K562 (cell line): ENCODE data around the gene SLC6A4.

Experiments used
- EZH2 ChIP-seq: IDR thresholded peaks from 2 replicates; pipeline ENCODE4 v1.6.1; 2012; ENCODE audit warnings: low read depth, mild to moderate bottlenecking, inconsistent platforms, low read length, borderline replicate concordance
- FOXJ2 ChIP-seq: fragments of 200-800 bp; sonication (Bioruptor generic); IDR thresholded peaks from 2 replicates; pipeline ENCODE4 v1.6.1; 2016; ENCODE audit warnings: missing genetic modification characterization, missing compliant biosample characterization
- POLR2A ChIP-seq: fragments of 450-650 bp; conservative IDR thresholded peaks from 2 replicates; pipeline ENCODE4 v1.6.1; 2016
- RFX5 ChIP-seq: IDR thresholded peaks from 2 replicates; pipeline ENCODE4 v1.6.1; 2011; ENCODE audit warnings: low read depth, mild to moderate bottlenecking, improper control_type of control experiment, low read length
- TBL1XR1 ChIP-seq, 2 experiments: IDR thresholded peaks; 2 replicates each; pipeline ENCODE4 v1.6.1; 2012; ENCODE audit warnings: improper control_type of control experiment in 2 of 2, low read length in 2 of 2, mild to moderate bottlenecking in 1 of 2
- TOE1 ChIP-seq, 2 experiments: fragments of 450-650 bp in 1 of 2; sonication (generic) in 1 of 2; formaldehyde crosslinking in 1 of 2; IDR thresholded peaks; 2 replicates each; pipeline versions ENCODE4 v1.7.1 to v1.8.0; 2016 to 2022; ENCODE audit warnings: borderline replicate concordance in 2 of 2, mild to moderate bottlenecking in 2 of 2, antibody characterized with exemption in 1 of 2, inconsistent platforms in 1 of 2, low read depth in 1 of 2, missing genetic modification reagents in 1 of 2, moderate library complexity in 1 of 2
- ZNF224 ChIP-seq: sonication (generic); formaldehyde crosslinking; IDR thresholded peaks from 2 replicates; pipeline ENCODE4 v1.8.0; 2022; ENCODE audit warnings: mild to moderate bottlenecking, missing genetic modification reagents
- TF ChIP-seq, protein P1 (sequence below): fragments of 450-650 bp; IDR thresholded peaks from 2 replicates; pipeline ENCODE4 v1.6.1; 2016; ENCODE audit warnings: antibody characterized with exemption
- TF ChIP-seq, protein P2 (sequence below), 2 experiments: fragments of 450-650 bp; IDR thresholded peaks; 2 replicates each; pipeline ENCODE4 v1.6.1; 2016
- TF ChIP-seq, protein P3 (sequence below): fragments of 200-400 bp; formaldehyde crosslinking; IDR thresholded peaks from 2 replicates; pipeline ENCODE4 v1.6.1; 2017; ENCODE audit warnings: mild to moderate bottlenecking, low read depth, low read length, moderate library complexity

DNA sequence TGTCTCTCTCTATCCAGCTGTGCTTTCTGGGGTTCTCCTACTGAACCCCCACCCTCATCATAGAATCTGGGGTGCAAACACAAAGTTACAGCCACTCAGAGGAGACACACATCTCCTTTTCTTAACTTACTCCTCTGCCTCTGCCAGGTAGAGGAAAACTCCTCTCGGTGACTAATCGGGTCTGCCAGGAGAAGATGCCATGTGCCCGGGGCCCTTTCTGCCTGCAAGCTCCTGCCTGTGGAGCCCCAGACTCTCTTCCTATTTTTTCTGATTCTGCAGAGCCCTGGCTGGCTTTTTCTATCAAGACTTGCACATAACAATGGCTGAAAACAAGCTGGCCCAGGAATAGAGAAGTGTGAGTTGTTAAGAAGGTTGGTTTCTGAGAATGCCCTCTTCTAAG, 10.4 kb downstream of the SLC6A4 start:
- TF ChIP-seq TBL1XR1 (IDR thresholded peaks at IDR 0.05; ENCODE audit: low read length in 2 of 2) (no peak), EZH2 (no peak), TOE1 (IDR thresholded peaks at IDR 0.05; ENCODE audit: borderline replicate concordance) (no peak), TOE1 (CRISPR knock-in tag; IDR thresholded peaks at IDR 0.05; ENCODE audit: borderline replicate concordance, low read depth) (no peak), ZNF224 (CRISPR knock-in tag) (no peak), POLR2A (no peak), RFX5 (no peak), FOXJ2 (tag) (no peak)
- TF ChIP-seq, protein P1, sequence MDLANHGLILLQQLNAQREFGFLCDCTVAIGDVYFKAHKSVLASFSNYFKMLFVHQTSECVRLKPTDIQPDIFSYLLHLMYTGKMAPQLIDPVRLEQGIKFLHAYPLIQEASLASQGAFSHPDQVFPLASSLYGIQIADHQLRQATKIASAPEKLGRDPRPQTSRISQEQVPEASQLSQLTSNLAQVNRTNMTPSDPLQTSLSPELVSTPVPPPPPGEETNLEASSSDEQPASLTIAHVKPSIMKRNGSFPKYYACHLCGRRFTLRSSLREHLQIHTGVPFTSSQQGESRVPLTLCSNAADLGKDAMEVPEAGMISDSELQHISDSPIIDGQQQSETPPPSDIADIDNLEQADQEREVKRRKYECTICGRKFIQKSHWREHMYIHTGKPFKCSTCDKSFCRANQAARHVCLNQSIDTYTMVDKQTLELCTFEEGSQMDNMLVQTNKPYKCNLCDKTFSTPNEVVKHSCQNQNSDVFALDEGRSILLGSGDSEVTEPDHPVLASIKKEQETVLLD: no peak
- TF ChIP-seq, protein P2, sequence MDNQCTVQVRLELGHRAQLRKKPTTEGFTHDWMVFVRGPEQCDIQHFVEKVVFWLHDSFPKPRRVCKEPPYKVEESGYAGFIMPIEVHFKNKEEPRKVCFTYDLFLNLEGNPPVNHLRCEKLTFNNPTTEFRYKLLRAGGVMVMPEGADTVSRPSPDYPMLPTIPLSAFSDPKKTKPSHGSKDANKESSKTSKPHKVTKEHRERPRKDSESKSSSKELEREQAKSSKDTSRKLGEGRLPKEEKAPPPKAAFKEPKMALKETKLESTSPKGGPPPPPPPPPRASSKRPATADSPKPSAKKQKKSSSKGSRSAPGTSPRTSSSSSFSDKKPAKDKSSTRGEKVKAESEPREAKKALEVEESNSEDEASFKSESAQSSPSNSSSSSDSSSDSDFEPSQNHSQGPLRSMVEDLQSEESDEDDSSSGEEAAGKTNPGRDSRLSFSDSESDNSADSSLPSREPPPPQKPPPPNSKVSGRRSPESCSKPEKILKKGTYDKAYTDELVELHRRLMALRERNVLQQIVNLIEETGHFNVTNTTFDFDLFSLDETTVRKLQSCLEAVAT (IDR thresholded peaks at IDR 0.05): no peak
- TF ChIP-seq, protein P3, sequence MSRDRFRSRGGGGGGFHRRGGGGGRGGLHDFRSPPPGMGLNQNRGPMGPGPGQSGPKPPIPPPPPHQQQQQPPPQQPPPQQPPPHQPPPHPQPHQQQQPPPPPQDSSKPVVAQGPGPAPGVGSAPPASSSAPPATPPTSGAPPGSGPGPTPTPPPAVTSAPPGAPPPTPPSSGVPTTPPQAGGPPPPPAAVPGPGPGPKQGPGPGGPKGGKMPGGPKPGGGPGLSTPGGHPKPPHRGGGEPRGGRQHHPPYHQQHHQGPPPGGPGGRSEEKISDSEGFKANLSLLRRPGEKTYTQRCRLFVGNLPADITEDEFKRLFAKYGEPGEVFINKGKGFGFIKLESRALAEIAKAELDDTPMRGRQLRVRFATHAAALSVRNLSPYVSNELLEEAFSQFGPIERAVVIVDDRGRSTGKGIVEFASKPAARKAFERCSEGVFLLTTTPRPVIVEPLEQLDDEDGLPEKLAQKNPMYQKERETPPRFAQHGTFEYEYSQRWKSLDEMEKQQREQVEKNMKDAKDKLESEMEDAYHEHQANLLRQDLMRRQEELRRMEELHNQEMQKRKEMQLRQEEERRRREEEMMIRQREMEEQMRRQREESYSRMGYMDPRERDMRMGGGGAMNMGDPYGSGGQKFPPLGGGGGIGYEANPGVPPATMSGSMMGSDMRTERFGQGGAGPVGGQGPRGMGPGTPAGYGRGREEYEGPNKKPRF: no peak
